ENCODE data around the gene MAP3K15.

The MAP3K15 gene

GRCh38 chrX:19554786-19555185, 39.5 kb upstream of the MAP3K15 start:
- DNase-seq (ENCODE audit: low read depth in 1 of 2, low spot score in 1 of 2) = peak in 1 of 2 experiments; percentile 54
- peak overlapping the region; percentile 12 for H3K27ac ChIP-seq (replicated peaks)
- H3K4me3 ChIP-seq (replicated peaks; ENCODE audit: insufficient read depth, low read length) = no peak overlapping the region
- H3K27me3 ChIP-seq (ENCODE audit: insufficient read depth, poor library complexity, severe bottlenecking) = no peaks in the 10 kb centered on the region
- TF ChIP-seq SPI1 (IDR thresholded peaks at IDR 0.05; ENCODE audit: borderline replicate concordance, low read depth) = peak; percentile 60; the same call in 1 of the 2 replicates
- TF ChIP-seq CTCF (IDR thresholded peaks at IDR 0.05; ENCODE audit: insufficient read depth, low read length) = no peak

- Histone ChIP-seq H3K4me3 (replicated peaks; ENCODE audit: insufficient read depth, low read length) (no peak overlapping the region), H3K27ac (replicated peaks) (no peak overlapping the region), H3K27me3 (ENCODE audit: insufficient read depth, poor library complexity, severe bottlenecking) (no peaks in the 10 kb centered on the region)
- DNase-seq (ENCODE audit: low read depth in 1 of 2, low spot score in 1 of 2) = no peak
- no peak for TF ChIP-seq SPI1 (IDR thresholded peaks at IDR 0.05; ENCODE audit: borderline replicate concordance, low read depth)
- TF ChIP-seq REST (IDR thresholded peaks at IDR 0.05; ENCODE audit: insufficient replicate concordance, low read depth) = no peak
- no peak for TF ChIP-seq CTCF (IDR thresholded peaks at IDR 0.05; ENCODE audit: insufficient read depth, low read length)
- TF ChIP-seq GABPA (IDR thresholded peaks at IDR 0.05; ENCODE audit: low read depth) = no peak
- TF ChIP-seq POLR2AphosphoS5 (IDR thresholded peaks at IDR 0.05; ENCODE audit: low read depth) = no peak
Measured at GRCh38 chrX:19552793-19553192, 37.5 kb upstream of the MAP3K15 start.

GRCh38 chrX:19549838-19550237, 34.5 kb upstream of the MAP3K15 start:
- Histone ChIP-seq H3K27me3 (ENCODE audit: insufficient read depth, poor library complexity, severe bottlenecking) (no peaks in the 10 kb centered on the region), H3K27ac (replicated peaks) (no peak overlapping the region), H3K4me3 (replicated peaks; ENCODE audit: insufficient read depth, low read length) (no peak overlapping the region)
- no peak for TF ChIP-seq SPI1 (IDR thresholded peaks at IDR 0.05; ENCODE audit: borderline replicate concordance, low read depth)
- TF ChIP-seq CTCF (IDR thresholded peaks at IDR 0.05; ENCODE audit: insufficient read depth, low read length) = no peak
- no peak for TF ChIP-seq REST (IDR thresholded peaks at IDR 0.05; ENCODE audit: insufficient replicate concordance, low read depth)
- TF ChIP-seq POLR2AphosphoS5 (IDR thresholded peaks at IDR 0.05; ENCODE audit: low read depth) = no peak
- TF ChIP-seq GABPA (IDR thresholded peaks at IDR 0.05; ENCODE audit: low read depth) = no peak
- DNase-seq (ENCODE audit: low read depth in 1 of 2, low spot score in 1 of 2) = no peak

- TF ChIP-seq POLR2AphosphoS5 (IDR thresholded peaks at IDR 0.05; ENCODE audit: low read depth) (no peak), REST (IDR thresholded peaks at IDR 0.05; ENCODE audit: insufficient replicate concordance, low read depth) (no peak), SPI1 (IDR thresholded peaks at IDR 0.05; ENCODE audit: borderline replicate concordance, low read depth) (no peak), GABPA (IDR thresholded peaks at IDR 0.05; ENCODE audit: low read depth) (no peak), CTCF (IDR thresholded peaks at IDR 0.05; ENCODE audit: insufficient read depth, low read length) (no peak)
- Histone ChIP-seq H3K27ac (replicated peaks) (no peak overlapping the region), H3K27me3 (ENCODE audit: insufficient read depth, poor library complexity, severe bottlenecking) (no peaks in the 10 kb centered on the region), H3K4me3 (replicated peaks; ENCODE audit: insufficient read depth, low read length) (no peak overlapping the region)
- no peak for DNase-seq (ENCODE audit: low read depth in 1 of 2, low spot score in 1 of 2)
Measured at GRCh38 chrX:19548934-19549333, 33.6 kb upstream of the MAP3K15 start.
